NCI-H1092 (cell line): ENCODE results near the gene RHAG.

ENCODE experiments used
- DNase-seq: peaks from one replicate; lab custom pipeline; 2025; lab: John Stamatoyannopoulos, UW

RHAG gene

DNA sequence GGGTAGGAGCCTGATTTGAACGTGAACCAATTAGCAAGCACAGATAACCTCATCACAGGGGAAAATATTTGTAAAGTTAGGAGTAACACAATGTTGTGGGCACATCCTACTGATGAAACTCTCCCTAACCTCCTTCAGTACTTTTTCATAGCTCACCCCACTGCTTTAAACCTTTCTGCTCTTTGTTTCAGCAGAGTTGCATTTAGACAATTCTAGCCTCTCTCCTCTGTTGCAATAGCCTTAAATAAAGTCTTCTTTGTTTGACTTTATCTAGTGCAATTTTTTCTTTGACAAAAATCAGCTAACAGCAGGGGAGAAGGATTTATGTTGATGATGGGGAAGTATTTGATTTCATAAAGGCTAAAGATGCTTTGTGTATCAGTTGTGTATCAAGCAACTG, 72.1 kb downstream of the RHAG start:
- no peak for DNase-seq

DNA sequence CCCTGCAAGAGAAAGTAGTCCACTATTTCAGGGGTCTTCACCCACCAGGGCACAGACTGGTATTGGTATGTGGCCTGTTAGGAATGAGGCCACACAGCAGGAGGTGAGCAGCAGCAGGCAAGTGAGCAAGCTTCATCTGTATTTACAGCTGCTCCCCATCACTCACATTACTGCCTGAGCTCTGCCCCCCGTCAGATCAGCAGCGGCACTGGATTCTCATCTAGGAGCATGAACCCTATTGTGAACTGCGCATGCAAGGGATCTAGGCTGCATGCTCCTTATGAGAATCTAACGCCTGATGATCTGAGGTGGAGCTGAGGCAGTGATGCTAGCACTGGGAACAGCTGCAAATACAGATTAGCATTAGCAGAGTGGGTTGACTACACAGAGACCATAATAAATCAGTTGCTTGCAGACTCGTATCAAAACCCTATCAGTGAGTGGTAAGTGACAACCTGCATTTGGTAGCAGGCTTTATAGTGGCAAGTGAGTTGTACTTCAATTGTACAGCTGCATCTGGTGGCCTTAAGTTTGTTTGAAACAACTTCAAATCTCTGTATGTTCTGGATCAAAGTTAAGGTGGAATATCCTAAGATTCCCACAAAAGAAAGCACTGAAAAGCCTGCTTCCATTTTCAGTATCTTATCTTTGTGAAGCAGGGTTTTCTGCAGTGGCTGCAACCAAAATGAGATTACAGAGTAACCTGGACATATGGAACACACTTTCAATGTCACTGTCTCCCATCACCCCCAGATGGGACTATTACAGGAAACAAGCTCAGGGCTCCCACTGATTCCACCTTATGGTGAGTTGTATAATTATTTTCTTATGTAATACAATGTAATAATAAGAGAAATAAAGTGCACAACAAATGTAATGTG, 73.4 kb downstream of the RHAG start:
- DNase-seq: no peak

DNA sequence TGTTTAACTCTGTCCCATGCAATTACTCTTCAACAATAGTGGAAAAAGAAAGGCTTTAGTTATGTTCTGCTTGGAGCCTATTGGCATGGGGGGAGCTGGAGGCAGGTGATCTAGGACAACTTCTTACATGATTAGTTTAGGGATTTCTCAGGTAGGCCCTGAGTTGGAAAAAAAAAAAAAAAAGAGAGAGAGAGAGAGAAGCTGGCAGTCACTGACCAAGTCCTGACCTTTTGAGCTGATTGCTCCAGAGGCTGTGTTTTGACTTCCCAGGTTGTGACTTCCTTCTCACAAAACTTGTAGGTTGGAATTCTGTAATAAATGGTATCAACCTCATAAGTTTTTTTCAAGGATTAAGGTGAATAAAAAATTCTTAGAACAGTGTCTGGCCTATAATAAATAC, 78.4 kb downstream of the RHAG start:
- DNase-seq: no peak

DNA sequence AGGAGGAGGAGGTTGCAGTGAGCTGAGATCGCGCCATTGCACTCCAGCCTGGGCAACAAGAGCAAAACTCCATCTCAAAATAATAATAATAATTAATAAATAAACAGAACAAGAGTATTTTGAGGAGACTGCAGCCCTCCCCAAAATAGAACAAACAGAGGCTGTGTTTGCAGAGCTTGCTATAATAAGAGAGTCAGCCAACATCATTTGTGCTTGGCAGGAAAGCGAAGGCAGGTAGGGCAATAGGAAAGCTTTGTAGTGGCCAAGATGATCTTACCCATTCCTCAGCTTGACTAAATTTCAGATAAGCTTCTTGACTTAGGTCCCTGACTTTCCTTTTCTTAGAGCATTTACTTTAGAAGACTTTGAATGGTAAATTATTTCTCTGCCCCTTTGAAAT, 79.5 kb downstream of the RHAG start:
- no peak for DNase-seq

DNA sequence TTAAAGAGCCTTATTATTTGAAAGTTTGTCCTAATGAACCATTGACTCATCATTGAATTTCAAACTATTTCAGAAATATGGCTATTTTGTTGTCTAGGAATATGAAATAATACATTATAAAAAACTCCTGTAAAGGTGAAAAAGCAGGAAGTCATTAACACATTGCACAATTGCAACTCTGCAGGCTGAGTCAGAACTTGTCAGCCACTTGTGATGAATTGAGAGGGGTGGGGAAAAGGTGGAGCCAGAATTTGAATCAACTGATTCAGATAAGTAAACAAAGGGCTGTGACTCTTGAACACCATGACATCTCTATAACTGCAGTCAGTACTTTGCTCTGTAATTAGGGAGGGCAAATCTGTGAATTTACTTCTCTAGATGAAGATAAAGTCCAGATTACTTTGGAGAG, 80.2 kb downstream of the RHAG start:
- DNase-seq: no peak

DNA sequence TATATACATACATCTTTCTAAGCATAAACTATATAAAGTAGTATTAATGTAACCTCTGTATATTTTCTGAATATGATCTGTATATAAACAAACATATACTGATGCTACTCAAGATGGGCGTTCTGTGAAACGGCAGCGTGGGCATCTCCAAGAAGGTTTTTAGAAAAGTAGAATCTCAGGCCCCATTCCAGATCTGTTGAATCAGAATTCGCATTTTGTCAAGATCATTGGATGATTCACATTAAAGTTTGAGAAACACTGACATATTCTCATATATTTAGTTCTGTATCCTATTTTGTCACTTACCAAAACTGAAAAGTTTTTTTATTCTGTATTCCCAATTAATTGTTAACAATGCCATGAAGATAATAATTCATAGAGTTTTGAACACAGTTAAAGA, 80.7 kb downstream of the RHAG start:
- no peak for DNase-seq
